GM12878 (cell line): Measurements from ENCODE around the gene RTN3. TPM values are rescaled to one million over a fixed set of nuclear protein-coding genes. Genes with fewer than 3 reads are reported as not detected.

Experiments
- ATAC-seq: fragments of 200-7000 bp; cut with Tn5 transposase; 3 replicates; pipeline ENCODE4 v1.9.1; 2020; ENCODE audit warnings: mild to moderate bottlenecking, moderate library complexity
- BruUV-seq: library from RNA; stranded (reverse); fragments of 400-500 nt; replicated peaks from 2 replicates; lab custom pipeline; 2021; lab: Mats Ljungman, UMichigan
- CTCF ChIA-PET: fragments of 300-600 bp; sonication (Branson Sonifier 250); formaldehyde crosslinking; extraction: SDS; loops from one replicate; lab custom pipeline; 2021; ENCODE audit warnings: inconsistent platforms; lab: Yijun Ruan, JAX
- POLR2A ChIA-PET: fragments of 350-600 bp; formaldehyde crosslinking; extraction: SDS; loops from one replicate; lab custom pipeline; 2021; ENCODE audit warnings: inconsistent platforms; lab: Charles Lee
- RAD21 ChIA-PET: fragments of 300-600 bp; sonication (Branson Sonifier 250); formaldehyde crosslinking; loops from one replicate; lab custom pipeline; 2023; ENCODE audit warnings: antibody characterized with exemption; ENCODE audit not compliant: unreplicated experiment; lab: Charles Lee
- SMC1A ChIA-PET: fragments of 300-600 bp; sonication (Branson Sonifier 250); formaldehyde crosslinking; loops from one replicate; lab custom pipeline; 2023; ENCODE audit not compliant: unreplicated experiment, uncharacterized antibody; lab: Charles Lee
- DNase-seq: peaks from one replicate; pipeline ENCODE4 v3.0.0-alpha.2; 2011; ENCODE audit warnings: low read depth, low spot score
- FAIRE-seq: peaks from 3 replicates; lab custom pipeline; 2011; peaks lifted over from hg19 to GRCh38; lab: Jason Lieb, UNC
- H2AFZ ChIP-seq: 2 replicates; pipeline ENCODE4 v1.6.0; 2011; ENCODE audit warnings: low read depth, low read length, control low read depth; ENCODE audit not compliant: control insufficient read depth
- H3K27ac ChIP-seq: 2 replicates; pipeline ENCODE4 v1.5.1; 2011; ENCODE audit warnings: control low read depth; ENCODE audit not compliant: control insufficient read depth, insufficient read depth
- H3K27me3 ChIP-seq, 2 experiments: replicated peaks in 1 of 2; 2 replicates each; pipeline versions ENCODE4 v1.6.0 to v1.6.1; 2011; ENCODE audit warnings: low read length in 1 of 2; ENCODE audit not compliant: control insufficient read depth in 2 of 2, insufficient read depth in 2 of 2
- H3K36me3 ChIP-seq, 2 experiments: 2 replicates each; pipeline ENCODE4 v1.5.1; 2011; ENCODE audit warnings: low read length in 1 of 2; ENCODE audit not compliant: control insufficient read depth in 2 of 2, insufficient read depth in 2 of 2
- H3K4me1 ChIP-seq: 2 replicates; pipeline ENCODE4 v1.6.1; 2011; ENCODE audit warnings: mild to moderate bottlenecking, low read length, moderate library complexity, mixed read lengths; ENCODE audit not compliant: control insufficient read depth, insufficient read depth
- H3K4me2 ChIP-seq: 2 replicates; pipeline ENCODE4 v1.6.0; 2011; ENCODE audit warnings: control low read depth; ENCODE audit not compliant: control insufficient read depth, insufficient read depth
- H3K4me3 ChIP-seq: fragments of 200-600 bp; sonication (generic); 2 replicates; pipeline ENCODE4 v1.5.1; 2016
- H3K79me2 ChIP-seq: 2 replicates; pipeline ENCODE4 v1.6.0; 2011; ENCODE audit warnings: low read length; ENCODE audit not compliant: control insufficient read depth, insufficient read depth
- H3K9ac ChIP-seq: 2 replicates; pipeline ENCODE4 v1.8.0; 2011; ENCODE audit warnings: low read length, control low read depth, mixed read lengths; ENCODE audit not compliant: control insufficient read depth, insufficient read depth
- H3K9me3 ChIP-seq: replicated peaks from 3 replicates; pipeline ENCODE4 v1.5.1; 2011; ENCODE audit warnings: mild to moderate bottlenecking, low read length; ENCODE audit not compliant: control insufficient read depth, insufficient read depth
- H4K20me1 ChIP-seq: 2 replicates; pipeline ENCODE4 v1.6.0; 2011; ENCODE audit not compliant: control insufficient read depth, insufficient read depth
- CREB1 ChIP-seq: IDR thresholded peaks from 2 replicates; pipeline ENCODE4 v1.6.1; 2012; ENCODE audit warnings: low read depth, mild to moderate bottlenecking, inconsistent platforms
- EED ChIP-seq: sonication (generic); IDR thresholded peaks from 2 replicates; pipeline ENCODE4 v1.6.1; 2016; ENCODE audit warnings: antibody characterized with exemption, low read depth
- ETV6 ChIP-seq, 2 experiments: fragments of 450-650 bp in 1 of 2; IDR thresholded peaks in 1 of 2; conservative IDR thresholded peaks in 1 of 2; 2 replicates each; pipeline ENCODE4 v1.6.1; 2014; ENCODE audit warnings: antibody characterized with exemption in 1 of 2, borderline replicate concordance in 1 of 2, low read depth in 1 of 2, mild to moderate bottlenecking in 1 of 2, moderate library complexity in 1 of 2
- FOXM1 ChIP-seq: IDR thresholded peaks from 2 replicates; pipeline ENCODE4 v1.6.1; 2012; ENCODE audit warnings: low read depth, mild to moderate bottlenecking, inconsistent platforms, low read length, moderate library complexity
- HDAC6 ChIP-seq: fragments of 200-600 bp; sonication (generic); IDR thresholded peaks from one replicate; pipeline ENCODE4 v1.8.0; 2017; ENCODE audit warnings: antibody characterized with exemption; ENCODE audit not compliant: unreplicated experiment
- IKZF2 ChIP-seq, 2 experiments: fragments of 450-650 bp; IDR thresholded peaks; 2 replicates each; pipeline ENCODE4 v1.6.1; 2017; ENCODE audit warnings: mild to moderate bottlenecking in 2 of 2, moderate library complexity in 2 of 2
- MEF2A ChIP-seq: IDR thresholded peaks from 2 replicates; pipeline ENCODE4 v1.6.1; 2011; ENCODE audit warnings: low read depth, mild to moderate bottlenecking, low read length, moderate library complexity; ENCODE audit not compliant: insufficient read depth
- STAT3 ChIP-seq: IDR thresholded peaks from 2 replicates; pipeline ENCODE4 v1.6.1; 2011; ENCODE audit warnings: low read depth, low read length, improper control_type of control experiment
- WRNIP1 ChIP-seq: IDR thresholded peaks from 2 replicates; pipeline ENCODE4 v1.6.1; 2011; ENCODE audit warnings: low read depth, low read length, improper control_type of control experiment, borderline replicate concordance
- WGBS: methylation state at CpG from one replicate; pipeline ENCODE4 v1.1.6; 2016; ENCODE audit warnings: low lambda C conversion rate; ENCODE audit not compliant: insufficient replicate concordance, insufficient coverage; ENCODE audit errors: missing lambda C conversion rate; 5-methylcytosine and 5-hydroxymethylcytosine counted together
- in situ Hi-C: fragments of 300-500 bp; cut with MboI; formaldehyde crosslinking; loops from 9 replicates; pipeline ENCODE4 v1.14.3; 2018; ENCODE audit warnings: mixed read lengths
- intact Hi-C: fragments of 100-400 bp; cut with micrococcal nuclease; formaldehyde crosslinking; loops from one replicate; pipeline ENCODE4 v1.14.2; 2022; ENCODE audit not compliant: unreplicated experiment
- polyA plus RNA-seq, 11 experiments: library from polyadenylated mRNA; depleted of rRNA in 4 of 11; unstranded in 6 of 11; stranded (reverse) in 5 of 11; fragments of >200 nt; fragmentation: Nextera tagmentation in 4 of 11; fragmentation: Illumina TruSeq in 1 of 11; extraction: Ambion mirVana in 4 of 11; extraction: Trizol in 1 of 11; gene quantifications; 1 replicate in 1 of 11; 2 replicates in 10 of 11; pipeline versions ENCODE4 v1.2.1 to v1.2.3, GENCODE V29; 2011 to 2016; ENCODE audit warnings: inconsistent platforms in 2 of 11, missing spikeins in 2 of 11, low read depth in 1 of 11
- total RNA-seq, 4 experiments: library from RNA; depleted of rRNA in 3 of 4; stranded (reverse); fragments of >200 nt in 3 of 4; fragmentation: Illumina TruSeq in 1 of 4; extraction: Trizol in 1 of 4; gene quantifications; 2 replicates each; pipeline versions ENCODE4 v1.2.1 to v1.2.3, GENCODE V29; 2013 to 2021
- TF ChIP-seq, protein P1 (sequence below), 3 experiments: IDR thresholded peaks in 2 of 3; conservative IDR thresholded peaks in 1 of 3; 2 replicates each; pipeline ENCODE4 v1.5.1; 2011; ENCODE audit warnings: low read depth in 3 of 3, low read length in 3 of 3, mild to moderate bottlenecking in 3 of 3, control low read depth in 2 of 3, moderate library complexity in 2 of 3, inconsistent platforms in 1 of 3, mixed read lengths in 1 of 3; ENCODE audit not compliant: control insufficient read depth in 2 of 3, insufficient read depth in 1 of 3; ENCODE audit errors: extremely low read depth in 1 of 3

The RTN3 gene
- total and polyA plus RNA-seq, 10 of the 15 experiments (the other 5 are each of a cell fraction or from before 2014, with no cell fraction given) = 22.9 to 64.2 (median 47.0) TPM

DNA sequence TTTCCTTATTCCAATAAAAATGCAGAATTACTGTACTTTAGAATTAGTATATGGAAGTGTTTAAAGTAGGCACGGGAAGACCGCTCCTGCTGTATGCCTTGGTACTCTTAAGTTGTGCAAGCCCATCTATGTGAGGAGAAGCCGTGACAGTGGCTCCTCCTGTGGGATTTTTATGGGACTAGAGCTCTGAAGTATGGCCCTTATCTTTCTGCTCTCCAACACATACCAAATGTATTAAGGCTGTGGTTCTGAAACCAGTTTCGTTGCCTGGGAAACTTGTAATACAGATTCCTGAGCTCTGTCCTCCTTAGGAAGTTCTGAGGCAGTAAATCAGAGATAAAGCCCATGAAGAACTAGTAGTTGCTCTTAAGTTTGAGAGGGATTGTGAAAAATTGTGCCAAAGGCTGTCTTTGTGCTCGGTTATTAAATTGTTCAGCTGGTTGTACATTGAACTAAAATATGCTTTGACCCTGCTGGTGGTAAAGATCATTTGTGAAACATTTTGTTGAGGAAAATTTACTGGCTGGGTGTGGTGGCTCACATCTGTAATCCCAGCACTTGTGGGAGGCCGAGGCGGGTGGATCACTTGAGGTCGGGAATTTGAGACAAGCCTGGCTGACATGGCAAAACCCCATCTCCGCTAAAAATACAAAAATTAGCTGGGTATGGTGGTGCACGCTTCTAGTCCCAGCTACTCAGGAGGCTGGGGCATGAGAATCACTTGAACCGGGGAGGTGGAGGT is 29.3 kb downstream of the RTN3 start (continued):
- TF ChIP-seq EED (no peak), MEF2A (no peak), HDAC6 (no peak), STAT3 (no peak)
- TF ChIP-seq, all 136 proteins: peak for 0

DNA sequence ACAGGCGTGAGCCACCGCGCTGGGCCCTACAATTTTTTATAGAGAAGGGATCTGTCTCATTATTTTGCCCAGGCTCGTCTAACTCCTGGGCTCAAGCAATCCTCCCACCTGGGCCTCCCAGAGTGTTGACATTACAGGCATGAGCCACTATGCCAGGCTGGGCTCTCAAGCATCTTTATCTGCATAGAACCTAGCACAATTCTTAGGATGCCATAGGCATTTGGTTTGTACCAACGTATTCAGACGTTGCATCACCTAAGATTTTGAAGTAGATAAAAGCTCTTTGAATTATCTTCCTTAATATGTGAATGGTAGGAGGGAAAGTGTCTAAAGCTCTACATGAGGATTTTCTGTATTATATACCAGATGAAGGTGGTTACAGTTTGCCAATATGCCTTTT is 30.5 kb downstream of the RTN3 start:
- H3K79me2 ChIP-seq = no peaks in the 10 kb centered on the region; the same call in 1 of the 2 replicates
- CTCF ChIA-PET = interaction anchor here (1.5 to 5.2 kb wide), 2 partner anchors 26 to 73 kb away, joined by 5 to 30 read pairs; no protein-coding TSS in a partner anchor
- no peaks in the 10 kb centered on the region for H3K4me1 ChIP-seq
- H3K4me2 ChIP-seq = no peak overlapping the region
- no peak for TF ChIP-seq ETV6 (conservative IDR thresholded peaks at IDR 0.05 in 1 of 2, IDR thresholded peaks at IDR 0.05 in 1 of 2; ENCODE audit: borderline replicate concordance in 1 of 2, low read depth in 1 of 2)
- TF ChIP-seq IKZF2 (IDR thresholded peaks at IDR 0.05) = no peak
- TF ChIP-seq CREB1 = no peak
- TF ChIP-seq WRNIP1 = no peak
- TF ChIP-seq FOXM1 = no peak
- TF ChIP-seq, protein P1, sequence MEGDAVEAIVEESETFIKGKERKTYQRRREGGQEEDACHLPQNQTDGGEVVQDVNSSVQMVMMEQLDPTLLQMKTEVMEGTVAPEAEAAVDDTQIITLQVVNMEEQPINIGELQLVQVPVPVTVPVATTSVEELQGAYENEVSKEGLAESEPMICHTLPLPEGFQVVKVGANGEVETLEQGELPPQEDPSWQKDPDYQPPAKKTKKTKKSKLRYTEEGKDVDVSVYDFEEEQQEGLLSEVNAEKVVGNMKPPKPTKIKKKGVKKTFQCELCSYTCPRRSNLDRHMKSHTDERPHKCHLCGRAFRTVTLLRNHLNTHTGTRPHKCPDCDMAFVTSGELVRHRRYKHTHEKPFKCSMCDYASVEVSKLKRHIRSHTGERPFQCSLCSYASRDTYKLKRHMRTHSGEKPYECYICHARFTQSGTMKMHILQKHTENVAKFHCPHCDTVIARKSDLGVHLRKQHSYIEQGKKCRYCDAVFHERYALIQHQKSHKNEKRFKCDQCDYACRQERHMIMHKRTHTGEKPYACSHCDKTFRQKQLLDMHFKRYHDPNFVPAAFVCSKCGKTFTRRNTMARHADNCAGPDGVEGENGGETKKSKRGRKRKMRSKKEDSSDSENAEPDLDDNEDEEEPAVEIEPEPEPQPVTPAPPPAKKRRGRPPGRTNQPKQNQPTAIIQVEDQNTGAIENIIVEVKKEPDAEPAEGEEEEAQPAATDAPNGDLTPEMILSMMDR (IDR thresholded peaks at IDR 0.05 in 2 of 3, conservative IDR thresholded peaks at IDR 0.05 in 1 of 3; ENCODE audit: control insufficient read depth in 2 of 3, extremely low read depth in 1 of 3, insufficient read depth in 1 of 3, low read depth in 3 of 3, low read length in 3 of 3) = no peak
- no peaks in the 10 kb centered on the region for H3K27me3 ChIP-seq
- H4K20me1 ChIP-seq = no peaks in the 10 kb centered on the region
- RAD21 ChIA-PET = no interaction called here
- FAIRE-seq = no peak
- H2AFZ ChIP-seq = no peak overlapping the region
- no peak overlapping the region for H3K9ac ChIP-seq
- ATAC-seq = no peak
- H3K36me3 ChIP-seq = no peaks in the 10 kb centered on the region
- H3K9me3 ChIP-seq = no peaks in the 10 kb centered on the region
- in situ Hi-C loops = no loop called here
- WGBS = 99% methylated on average over 6 of the region's 6 CpGs
- intact Hi-C loops = no loop called here
- no peak overlapping the region for H3K27ac ChIP-seq
- POLR2A ChIA-PET = no interaction called here
- H3K4me3 ChIP-seq = no peak overlapping the region
- SMC1A ChIA-PET = interaction anchor here (2.0 kb wide), 1 partner anchor 17 kb away, joined by 4 read pairs; no protein-coding TSS in a partner anchor
- no peak for DNase-seq
- BruUV-seq = no TSS peak
